Neural crest cell (in vitro differentiated cells): ENCODE results near the gene GSTP1. TPM values are rescaled to one million over a fixed set of nuclear protein-coding genes. Genes with fewer than 3 reads are reported as not detected.
A peak's percentile ranks its signal among the peaks of the same experiment; 100 is the strongest.

Experiments
- DNase-seq: peaks from one replicate; pipeline ENCODE4 v3.0.0; 2021; ENCODE audit warnings: low read depth, mixed read lengths, low spot score
- H3K27ac Mint-ChIP-seq: one replicate; pipeline ENCODE4 v1.8.0; 2021; ENCODE audit warnings: mild to moderate bottlenecking, mixed read lengths; ENCODE audit not compliant: unreplicated experiment
- H3K27me3 Mint-ChIP-seq: 2 replicates; pipeline ENCODE4 v1.8.0; 2021; ENCODE audit warnings: low read depth, mild to moderate bottlenecking, mixed read lengths
- H3K36me3 Mint-ChIP-seq: 2 replicates; pipeline ENCODE4 v1.8.0; 2021; ENCODE audit warnings: low read depth, mild to moderate bottlenecking, mixed read lengths
- H3K4me1 Mint-ChIP-seq: 2 replicates; pipeline ENCODE4 v1.8.0; 2021; ENCODE audit warnings: mixed read lengths
- H3K4me3 Mint-ChIP-seq: one replicate; pipeline ENCODE4 v1.8.0; 2021; ENCODE audit warnings: mild to moderate bottlenecking, mixed read lengths
- H3K9me3 Mint-ChIP-seq: 2 replicates; pipeline ENCODE4 v1.8.0; 2021; ENCODE audit warnings: mixed read lengths
- CTCF ChIP-seq: fragments of 200-600 bp; sonication (generic); conservative IDR thresholded peaks from 2 replicates; pipeline ENCODE4 v1.5.0; 2021; ENCODE audit warnings: antibody characterized with exemption, mild to moderate bottlenecking
- total RNA-seq: library from RNA; stranded (reverse); gene quantifications from 2 replicates; pipeline ENCODE4 v1.2.1, GENCODE V29; 2021

The GSTP1 gene
- total RNA-seq, 1 donor from 2014 or later, result 780 TPM

DNA sequence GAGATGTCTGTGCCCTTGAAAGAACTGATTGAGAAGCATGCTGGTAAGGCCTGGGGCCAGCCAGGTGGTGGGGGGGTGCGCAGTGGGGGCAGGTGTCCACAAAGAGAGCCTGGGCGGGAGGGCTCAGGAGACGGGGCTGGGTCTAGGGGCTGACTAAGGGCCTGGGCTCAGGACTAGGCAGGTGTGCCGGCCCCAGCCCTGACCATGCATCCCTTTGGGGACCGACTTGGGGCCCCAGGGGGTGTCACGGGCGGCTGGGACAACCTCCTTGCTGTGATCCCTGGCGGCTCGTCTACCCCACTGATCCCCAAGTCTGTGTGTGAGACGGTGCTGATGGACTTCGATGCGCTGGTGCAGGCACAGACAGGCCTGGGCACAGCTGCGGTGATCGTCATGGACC is 27.6 kb downstream of the GSTP1 start:
- no peak for DNase-seq
- H3K4me3 Mint-ChIP-seq, result no peak overlapping the region
- H3K36me3 Mint-ChIP-seq, result no peaks in the 10 kb centered on the region
- H3K9me3 Mint-ChIP-seq, result no peaks in the 10 kb centered on the region
- peaks cover 9% of the 10 kb centered on the region for H3K4me1 Mint-ChIP-seq
- no peak overlapping the region for H3K27ac Mint-ChIP-seq
- TF ChIP-seq CTCF, result no peak
- H3K27me3 Mint-ChIP-seq, result no peaks in the 10 kb centered on the region

DNA sequence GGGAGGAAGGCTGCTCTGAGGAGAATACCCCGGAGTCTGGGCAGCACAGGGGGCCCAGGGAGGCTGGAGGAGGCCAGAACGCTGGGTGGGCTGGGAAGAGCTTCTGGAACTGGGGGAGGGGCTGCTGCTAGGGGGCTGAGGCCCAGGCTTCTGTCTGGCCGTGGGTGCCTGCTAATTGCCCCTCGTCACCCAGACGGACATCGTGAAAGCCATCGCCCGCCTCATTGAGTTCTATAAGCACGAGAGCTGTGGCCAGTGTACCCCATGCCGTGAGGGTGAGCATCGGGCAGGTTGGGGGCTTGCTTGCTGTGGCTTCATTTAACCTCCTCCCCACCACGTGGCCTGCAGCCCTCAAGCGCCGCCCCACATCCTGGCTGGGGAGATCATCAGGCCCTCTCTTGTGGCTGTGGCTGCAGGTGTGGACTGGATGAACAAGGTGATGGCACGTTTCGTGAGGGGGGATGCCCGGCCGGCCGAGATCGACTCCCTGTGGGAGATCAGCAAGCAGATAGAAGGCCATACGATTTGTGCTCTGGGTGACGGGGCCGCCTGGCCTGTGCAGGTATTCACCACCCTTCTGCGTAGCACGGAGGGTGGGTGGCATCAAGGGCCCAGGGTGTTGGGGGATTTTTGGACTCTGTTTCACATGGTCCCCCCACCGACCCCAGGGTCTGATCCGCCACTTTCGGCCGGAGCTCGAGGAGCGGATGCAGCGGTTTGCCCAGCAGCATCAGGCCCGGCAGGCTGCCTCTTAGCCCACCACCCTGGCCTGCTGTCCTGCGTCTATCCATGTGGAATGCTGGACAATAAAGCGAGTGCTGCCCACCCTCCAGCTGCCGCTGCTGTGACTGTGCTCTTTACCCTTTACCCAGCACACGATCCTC is 28.3 kb downstream of the GSTP1 start:
- H3K36me3 Mint-ChIP-seq, result no peaks in the 10 kb centered on the region
- no peak for TF ChIP-seq CTCF
- no peak overlapping the region for H3K27ac Mint-ChIP-seq
- peaks cover 6% of the 10 kb centered on the region for H3K4me1 Mint-ChIP-seq
- no peak overlapping the region for H3K4me3 Mint-ChIP-seq
- DNase-seq, result no peak
- no peaks in the 10 kb centered on the region for H3K9me3 Mint-ChIP-seq
- H3K27me3 Mint-ChIP-seq, result no peaks in the 10 kb centered on the region

DNA sequence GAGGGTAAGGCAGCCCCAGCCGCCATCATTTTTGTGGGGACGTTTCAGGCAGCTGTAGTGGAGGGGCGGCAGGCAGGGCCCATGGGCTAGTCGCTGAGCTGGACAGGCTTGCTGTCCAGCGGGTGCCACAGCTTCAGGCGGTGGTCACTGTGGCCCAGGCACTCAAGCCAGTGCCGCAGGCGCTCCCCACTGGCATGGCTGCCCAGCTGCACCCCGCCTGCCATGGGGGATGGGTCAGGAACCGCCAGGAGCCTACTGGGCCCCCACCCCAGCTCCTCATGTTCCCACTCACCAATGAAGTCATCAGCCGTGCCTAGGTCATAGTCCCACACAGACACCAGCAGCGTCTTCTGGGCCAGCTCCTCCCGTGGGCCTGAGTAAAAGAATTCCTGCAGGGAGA is 29.1 kb downstream of the GSTP1 start:
- H3K36me3 Mint-ChIP-seq, result no peaks in the 10 kb centered on the region
- no peak overlapping the region for H3K27ac Mint-ChIP-seq

GRCh38 chr11:67613313-67613959 is 29.8 kb downstream of the GSTP1 start:
- Mint-ChIP-seq H3K4me1 (peaks cover 14% of the 10 kb centered on the region), H3K9me3 (no peaks in the 10 kb centered on the region), H3K4me3 (peak overlapping the region; percentile 34), H3K36me3 (no peaks in the 10 kb centered on the region), H3K27ac (no peak overlapping the region), H3K27me3 (peaks cover 7% of the 10 kb centered on the region)
- TF ChIP-seq CTCF, result no peak
- no peak for DNase-seq

More for the DNA sequence above, 29.1 kb downstream of the GSTP1 start:
- Mint-ChIP-seq H3K4me3 (no peak overlapping the region), H3K4me1 (peaks cover 10% of the 10 kb centered on the region), H3K9me3 (no peaks in the 10 kb centered on the region), H3K27me3 (peaks cover 3% of the 10 kb centered on the region)
- DNase-seq, result no peak
- TF ChIP-seq CTCF, result no peak

DNA sequence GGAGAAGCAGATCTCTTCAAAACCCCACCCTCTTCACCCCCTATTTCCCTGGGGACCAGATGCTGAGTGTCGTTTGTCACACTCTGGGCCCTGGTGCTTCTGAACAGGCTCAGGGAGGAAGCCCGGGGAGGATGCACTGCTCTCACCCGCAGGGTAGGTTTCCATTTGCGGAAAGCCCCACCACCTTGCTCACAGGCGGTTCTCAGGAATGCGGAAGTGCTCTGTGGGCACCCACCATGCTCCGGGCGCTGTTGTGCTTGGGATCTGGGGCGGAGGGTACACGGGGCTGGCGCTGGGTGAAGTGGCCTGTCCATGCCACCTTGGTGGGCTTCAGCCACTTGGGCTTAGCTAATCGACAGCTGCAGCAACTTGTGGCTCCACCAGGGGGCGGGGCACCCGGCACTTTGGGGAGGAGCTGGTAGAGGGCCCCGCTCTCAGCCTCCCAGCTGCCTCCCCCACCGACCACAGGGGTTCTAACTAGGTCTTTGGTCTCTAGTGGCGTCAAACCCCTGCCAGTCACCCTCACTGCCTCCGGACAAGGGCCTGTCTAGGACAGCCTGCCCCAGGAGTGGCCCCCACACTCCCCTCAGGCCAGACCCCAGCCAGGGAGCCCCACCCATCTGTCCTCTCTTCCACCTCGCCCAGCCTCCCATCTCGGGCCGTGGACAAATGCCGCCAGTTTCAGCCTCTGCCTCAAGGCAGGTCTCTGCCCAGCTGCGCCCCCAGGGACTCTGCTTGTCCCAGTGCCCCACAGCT is 30.5 kb downstream of the GSTP1 start:
- no peaks in the 10 kb centered on the region for H3K36me3 Mint-ChIP-seq
- H3K9me3 Mint-ChIP-seq, result no peaks in the 10 kb centered on the region
- peaks cover 14% of the 10 kb centered on the region for H3K4me1 Mint-ChIP-seq
- peaks cover 7% of the 10 kb centered on the region for H3K27me3 Mint-ChIP-seq
- H3K27ac Mint-ChIP-seq, result no peak overlapping the region
- H3K4me3 Mint-ChIP-seq, result peak overlapping the region; percentile 31
- peak; percentile 71 for DNase-seq
- TF ChIP-seq CTCF, result peak; percentile 75
